Inferior parietal cortex (tissue), 1 donor: ENCODE measurements around the gene PLSCR4.
"Not testable (repeated sequence)": the region's sequence is repeated elsewhere in the genome, so short reads cannot be mapped to it uniquely, and the experiment has no call there.

Experiments used
- DNase-seq: peaks from one replicate; pipeline ENCODE4 v3.0.0-alpha.2; 2016; ENCODE audit errors: extremely low spot score

Gene PLSCR4, protein sequence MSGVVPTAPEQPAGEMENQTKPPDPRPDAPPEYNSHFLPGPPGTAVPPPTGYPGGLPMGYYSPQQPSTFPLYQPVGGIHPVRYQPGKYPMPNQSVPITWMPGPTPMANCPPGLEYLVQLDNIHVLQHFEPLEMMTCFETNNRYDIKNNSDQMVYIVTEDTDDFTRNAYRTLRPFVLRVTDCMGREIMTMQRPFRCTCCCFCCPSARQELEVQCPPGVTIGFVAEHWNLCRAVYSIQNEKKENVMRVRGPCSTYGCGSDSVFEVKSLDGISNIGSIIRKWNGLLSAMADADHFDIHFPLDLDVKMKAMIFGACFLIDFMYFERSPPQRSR

DNA sequence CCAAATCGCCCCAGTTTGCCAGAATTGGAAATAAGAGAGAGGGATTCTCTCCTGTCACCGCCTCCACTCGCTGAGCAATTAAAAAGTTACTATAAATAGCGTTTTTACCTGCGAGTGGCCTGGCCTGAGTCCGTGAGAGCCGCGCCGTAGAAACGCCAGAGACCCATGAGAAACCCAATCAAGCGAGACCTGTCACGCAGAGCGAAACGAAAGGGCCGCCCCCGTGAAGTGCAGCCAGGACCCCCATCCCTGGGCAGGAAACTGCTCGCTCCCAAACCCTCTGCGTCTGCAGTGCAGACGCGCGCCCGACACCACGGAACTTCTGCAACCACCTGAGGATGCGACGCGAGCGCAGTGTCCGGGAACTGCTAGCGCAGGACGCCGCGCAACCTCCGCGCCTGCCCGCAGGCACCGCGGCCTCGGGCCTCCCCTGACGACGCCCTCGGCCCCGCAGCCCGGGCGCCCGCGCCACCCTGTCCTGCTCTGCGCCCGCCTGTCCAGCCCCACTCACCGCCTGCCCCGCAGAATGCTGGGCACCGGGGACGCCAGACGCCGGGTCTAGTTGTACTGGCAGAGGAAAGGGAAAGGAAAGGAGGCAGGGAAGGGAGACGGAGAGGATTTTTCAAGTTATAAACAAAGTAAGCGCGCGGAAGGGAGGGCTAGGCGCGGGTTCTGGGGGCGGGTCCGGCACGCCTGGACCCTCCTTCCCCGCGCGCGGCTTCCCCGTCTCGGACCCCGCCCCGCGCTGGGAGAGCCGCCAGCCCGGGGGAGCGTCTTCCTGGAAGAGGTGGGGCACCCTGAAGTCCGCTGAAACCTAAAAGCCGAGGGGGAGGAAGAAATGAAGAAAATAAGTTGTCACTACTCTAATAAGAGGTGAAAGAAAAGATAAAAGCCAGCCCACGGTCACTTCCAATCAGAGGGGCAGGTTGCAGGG lies at the start of gene PLSCR4:
PLSCR4 (minus strand) TSS at position 657 of the 934 bp plus-strand sequence. CDS start 29,034 bp downstream, outside the sequence.
- no peak for DNase-seq

DNA sequence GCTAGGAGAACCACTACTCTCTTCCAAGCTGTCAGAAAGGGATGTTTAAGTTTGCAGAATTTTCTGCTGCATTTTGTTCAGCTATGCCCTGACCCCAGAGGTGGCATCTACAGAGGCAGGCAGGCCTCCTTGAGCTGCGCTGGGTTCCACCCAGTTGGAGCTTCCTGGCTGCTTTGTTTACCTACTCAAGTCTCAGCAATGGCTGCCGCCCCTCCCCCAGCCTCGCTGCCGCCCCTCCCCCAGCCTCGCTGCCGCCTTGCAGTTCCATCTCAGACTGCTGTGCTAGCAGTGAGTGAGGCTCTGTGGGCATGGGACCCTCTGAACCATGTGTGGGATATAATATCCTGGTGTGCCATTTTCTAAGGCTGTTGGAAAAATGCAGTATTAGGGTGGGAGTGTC lies 42.5 kb upstream of the PLSCR4 start:
- DNase-seq = not testable (repeated sequence)

DNA sequence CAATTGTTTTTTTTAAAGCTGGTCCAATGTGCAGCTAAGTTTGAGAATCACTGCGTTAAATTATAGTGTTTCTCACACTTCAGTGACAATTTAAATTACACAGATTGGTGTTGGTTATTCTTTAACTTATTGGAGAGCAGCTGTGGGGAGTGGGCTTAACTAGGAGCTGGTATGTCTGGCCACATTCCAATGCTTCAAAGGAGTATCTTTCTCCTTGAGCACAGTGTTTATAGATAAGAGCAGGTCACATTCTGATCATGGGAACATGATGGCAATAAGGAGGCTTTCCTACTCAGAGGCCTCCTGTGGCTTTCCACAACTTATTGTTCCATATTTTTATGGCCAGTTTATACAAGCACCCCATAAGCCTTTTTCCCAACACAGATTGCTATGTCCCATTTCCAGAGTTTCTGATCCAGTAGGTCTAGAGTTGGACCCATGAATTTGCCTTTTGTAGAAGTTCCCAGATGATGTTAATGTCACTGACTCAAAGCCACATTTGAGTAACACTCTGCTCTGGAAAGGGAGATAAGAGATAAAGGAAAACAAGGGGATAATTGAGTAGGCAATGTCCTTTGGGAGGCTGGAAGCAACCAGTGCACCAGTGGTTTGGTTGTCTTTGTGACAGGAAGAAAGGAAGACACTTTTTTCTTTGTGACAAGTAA lies 33.0 kb upstream of the PLSCR4 start:
- no peak for DNase-seq

DNA sequence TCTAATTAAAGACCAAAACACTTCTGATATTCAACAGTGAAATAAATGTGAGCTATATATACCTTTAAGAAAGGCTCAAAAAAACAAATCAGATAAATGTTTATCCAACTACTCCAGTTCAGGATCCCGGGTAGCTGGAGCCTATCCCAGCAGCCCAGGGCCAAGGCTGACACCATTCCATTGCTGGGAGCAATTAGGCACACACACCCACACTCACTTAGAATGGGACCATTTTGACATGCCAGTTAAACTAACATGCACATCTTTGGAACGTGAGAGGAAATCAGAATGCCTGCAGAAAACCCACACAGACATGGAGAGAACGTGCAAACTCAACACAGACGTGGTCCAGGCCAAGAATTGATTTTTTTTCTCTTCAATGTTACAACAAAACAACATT lies 30.0 kb upstream of the PLSCR4 start:
- DNase-seq = no peak

DNA sequence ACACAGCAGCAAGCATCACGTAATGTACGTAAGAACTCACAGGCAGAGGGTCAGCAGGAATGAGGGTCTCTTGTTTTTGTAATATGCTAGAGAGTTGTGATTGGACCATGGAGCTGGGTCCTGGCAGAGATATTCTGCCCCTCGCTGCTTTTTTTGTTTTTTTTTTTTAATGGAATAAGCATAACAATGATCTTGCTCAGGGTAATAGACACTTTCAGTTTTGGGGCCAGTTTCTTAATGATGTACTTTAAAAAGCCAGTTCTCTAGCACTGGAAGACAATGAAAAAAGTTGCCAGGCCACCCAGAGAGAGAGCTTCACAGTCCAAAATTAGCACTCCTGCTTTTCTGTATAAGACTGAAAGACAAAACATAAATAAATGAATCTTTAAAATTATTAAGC lies 29.0 kb upstream of the PLSCR4 start:
- DNase-seq = no peak

DNA sequence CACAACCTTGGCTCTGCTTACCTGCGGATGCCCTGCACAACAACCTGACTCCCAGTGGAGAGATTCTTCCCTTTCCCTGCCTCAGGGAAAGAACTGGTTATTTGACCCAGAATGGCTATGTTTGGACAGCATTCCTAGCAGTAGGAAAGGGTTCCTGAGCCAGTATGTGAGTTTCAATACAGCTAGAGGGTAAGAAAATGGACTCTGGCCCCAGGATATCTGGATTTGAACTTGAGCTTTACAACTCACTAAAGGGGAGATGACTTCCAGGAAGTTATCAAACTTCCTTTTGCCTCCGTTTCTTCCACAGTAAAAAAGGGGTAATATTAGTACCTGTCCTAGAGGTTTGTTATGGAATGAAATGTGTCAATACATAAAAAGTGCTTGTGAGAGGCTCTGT lies 28.1 kb upstream of the PLSCR4 start:
- DNase-seq = no peak

DNA sequence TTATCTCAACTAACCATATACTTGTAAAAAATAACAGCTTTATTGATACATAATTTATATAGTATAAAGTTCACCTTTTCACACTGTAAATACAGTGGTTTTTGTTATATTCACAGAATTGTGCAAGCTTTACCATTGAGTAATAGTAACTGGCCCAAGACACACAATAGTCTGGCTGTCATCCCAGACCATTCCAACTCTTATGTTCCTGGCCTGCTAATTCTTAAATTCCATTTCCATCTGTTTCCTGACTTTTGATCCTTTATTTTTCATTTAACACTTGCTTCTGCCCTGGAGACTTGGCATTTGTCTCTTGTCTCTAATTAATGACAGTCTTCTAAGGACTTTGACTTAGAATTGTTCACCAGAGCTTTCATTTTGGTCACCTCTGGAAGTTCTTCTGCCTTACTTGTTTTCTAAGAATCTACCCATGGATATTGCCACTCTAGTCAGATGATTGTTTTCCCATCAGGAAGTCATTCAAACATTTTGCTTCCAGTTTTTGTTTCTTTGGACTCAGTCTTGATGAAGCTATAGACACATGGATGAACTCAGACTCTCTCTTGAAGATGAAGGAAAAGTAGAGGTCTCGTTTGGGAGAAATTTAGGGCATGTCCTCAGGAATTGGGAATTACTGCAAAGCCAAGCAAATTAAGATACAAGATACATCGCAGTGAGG lies 27.2 kb upstream of the PLSCR4 start:
- no peak for DNase-seq

DNA sequence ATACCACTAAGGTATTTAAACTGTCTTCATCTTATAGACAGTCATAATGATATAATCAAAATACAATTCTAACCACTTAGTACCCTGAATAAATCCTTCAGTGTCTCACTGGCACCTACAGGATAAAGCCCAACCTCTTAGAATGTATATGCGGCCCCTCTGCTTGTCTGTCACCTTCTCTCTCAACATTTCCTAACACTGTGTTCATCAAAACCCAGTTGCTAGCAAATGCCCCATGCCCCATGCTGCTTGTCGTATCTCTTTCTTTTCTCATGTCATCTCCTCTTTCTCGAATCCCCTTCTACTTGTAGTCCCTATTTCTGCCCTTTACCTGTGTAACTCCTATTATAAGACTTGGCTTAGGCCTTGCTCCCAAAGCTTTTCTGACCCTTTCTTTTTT lies 24.6 kb upstream of the PLSCR4 start:
- no peak for DNase-seq

DNA sequence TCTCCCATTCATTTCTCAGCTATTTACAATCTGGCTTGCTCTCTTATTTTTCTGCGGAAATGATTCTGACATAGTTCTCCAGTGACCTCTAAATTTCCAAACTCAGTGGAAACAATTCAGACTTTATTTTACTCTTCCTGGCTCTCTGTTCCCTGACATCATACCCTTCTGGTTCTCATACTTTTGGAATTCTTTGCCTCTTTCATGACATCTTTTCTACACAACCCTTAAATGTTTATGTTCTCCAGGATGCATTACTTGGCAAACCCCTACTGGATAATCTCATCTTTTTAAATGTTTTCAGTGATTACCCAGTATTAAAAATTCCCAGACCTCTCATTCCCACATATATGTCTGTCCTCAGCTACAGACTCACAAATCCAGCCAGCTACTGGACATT lies 23.9 kb upstream of the PLSCR4 start:
- no peak for DNase-seq

DNA sequence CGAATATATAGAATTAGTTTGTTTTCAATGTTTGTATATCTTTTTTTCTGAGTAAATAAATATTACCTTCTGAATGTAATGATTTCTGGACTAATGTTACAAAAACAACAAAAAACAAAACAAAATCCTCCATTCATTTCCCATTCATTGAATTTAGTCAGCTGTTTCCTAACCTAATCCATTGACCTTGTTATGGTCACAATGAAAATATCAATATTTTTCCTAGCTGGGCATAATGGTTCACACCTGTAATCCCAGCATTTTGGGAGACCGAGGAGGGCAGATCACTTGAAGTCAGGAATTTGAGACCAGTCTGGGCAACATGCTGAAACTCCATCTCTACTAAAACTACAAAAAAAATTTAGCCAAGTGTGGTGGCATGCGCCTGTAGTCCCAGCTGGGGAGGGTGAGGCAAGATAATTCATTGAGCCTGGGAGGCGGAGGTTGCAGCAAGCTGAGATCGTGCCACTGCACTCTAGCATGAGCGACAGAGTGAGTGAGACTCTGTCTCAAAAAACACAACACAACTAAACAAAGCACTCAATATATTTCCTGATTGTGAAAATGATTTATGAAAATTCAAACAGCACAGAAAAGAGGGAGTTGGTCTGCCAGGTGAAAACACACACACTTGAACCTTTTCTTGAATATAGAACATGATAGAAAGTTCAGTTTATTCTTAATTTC lies 23.0 kb upstream of the PLSCR4 start:
- no peak for DNase-seq

DNA sequence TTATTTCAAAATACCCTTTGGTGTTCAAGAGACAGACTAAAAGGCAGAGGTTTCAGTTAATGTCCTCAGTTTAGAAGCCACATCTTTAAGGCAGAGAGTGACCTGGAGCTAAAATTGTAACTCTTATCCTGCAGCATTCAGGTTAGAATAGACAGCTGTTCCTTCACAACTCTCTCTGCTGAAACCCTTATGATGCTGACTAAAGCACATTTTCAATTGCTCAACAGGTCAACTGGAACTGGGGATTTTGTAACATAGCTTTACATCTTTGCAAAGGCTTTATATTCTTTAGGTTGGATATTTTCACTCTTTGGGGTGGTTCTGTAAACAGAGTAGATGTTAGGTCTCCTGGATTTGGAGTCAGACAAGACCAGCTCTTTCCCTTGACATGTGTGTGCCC lies 20.3 kb upstream of the PLSCR4 start:
- no peak for DNase-seq

DNA sequence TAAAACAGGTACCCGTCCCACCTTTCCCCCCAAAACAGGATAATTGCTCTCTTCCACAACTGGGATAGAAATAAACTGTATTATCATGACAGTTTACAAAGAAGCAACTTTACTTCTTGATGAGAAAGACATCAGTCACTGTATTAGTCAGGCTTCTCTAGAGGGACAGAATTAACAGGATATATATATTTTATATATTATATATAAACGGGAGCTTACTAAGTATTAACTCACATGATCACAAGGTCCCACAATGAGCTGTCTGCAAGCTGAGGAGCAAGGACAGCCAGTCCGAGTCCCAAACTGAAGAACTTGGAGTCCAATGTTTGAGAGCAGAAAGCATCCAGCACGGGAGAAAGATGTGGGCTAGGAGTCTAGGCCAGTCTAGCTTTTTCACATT lies 18.4 kb upstream of the PLSCR4 start:
- DNase-seq = no peak

DNA sequence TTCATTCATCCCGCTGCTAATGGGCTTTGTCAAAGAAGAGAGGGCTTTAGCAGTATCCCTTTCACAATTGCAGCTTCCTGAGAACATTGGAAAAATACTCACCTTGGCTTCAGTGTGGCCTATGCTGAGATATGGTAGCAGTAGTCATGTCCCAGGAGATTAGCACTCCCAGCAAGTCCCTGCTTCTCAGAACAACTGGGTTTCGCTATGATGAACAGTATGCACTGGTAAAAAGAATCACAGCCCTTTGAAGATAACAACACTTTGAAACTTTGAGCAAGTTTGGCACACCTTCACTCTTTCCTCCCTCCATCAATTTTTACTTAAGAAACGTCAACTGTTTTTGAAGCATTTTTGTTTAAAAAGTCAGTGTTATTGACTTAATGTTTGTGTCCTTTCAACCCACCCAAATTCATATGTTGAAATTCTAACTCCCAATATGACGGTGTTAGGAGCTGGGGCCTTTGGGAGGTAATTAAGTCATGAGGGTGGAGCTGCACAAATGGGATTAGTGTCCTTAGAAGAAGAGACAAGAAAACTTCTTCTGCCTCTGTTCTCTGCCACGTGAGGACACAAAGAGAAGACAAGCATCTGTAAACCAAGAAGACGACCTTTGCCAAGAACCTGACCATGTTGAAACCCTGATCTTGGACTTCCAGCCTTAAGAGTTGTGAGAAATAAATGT lies 17.8 kb upstream of the PLSCR4 start:
- DNase-seq = no peak

DNA sequence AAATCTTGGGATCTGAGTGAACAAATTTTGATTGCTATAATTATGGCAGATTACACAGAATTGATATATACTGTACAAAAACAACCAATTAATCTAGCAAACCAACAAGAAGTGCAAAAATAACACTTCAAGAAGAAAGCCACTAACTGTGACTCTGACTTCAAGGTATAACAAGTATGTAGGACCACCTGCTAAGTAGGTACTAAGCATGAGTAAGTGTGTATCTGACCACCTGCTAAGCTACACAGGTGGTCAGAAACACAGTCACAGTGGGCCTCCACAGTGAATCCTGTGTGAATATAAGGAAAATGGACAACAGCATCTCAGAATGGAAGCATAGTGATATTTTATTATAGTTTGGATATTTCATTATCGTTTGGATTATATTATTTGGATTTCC lies 14.8 kb upstream of the PLSCR4 start:
- no peak for DNase-seq

DNA sequence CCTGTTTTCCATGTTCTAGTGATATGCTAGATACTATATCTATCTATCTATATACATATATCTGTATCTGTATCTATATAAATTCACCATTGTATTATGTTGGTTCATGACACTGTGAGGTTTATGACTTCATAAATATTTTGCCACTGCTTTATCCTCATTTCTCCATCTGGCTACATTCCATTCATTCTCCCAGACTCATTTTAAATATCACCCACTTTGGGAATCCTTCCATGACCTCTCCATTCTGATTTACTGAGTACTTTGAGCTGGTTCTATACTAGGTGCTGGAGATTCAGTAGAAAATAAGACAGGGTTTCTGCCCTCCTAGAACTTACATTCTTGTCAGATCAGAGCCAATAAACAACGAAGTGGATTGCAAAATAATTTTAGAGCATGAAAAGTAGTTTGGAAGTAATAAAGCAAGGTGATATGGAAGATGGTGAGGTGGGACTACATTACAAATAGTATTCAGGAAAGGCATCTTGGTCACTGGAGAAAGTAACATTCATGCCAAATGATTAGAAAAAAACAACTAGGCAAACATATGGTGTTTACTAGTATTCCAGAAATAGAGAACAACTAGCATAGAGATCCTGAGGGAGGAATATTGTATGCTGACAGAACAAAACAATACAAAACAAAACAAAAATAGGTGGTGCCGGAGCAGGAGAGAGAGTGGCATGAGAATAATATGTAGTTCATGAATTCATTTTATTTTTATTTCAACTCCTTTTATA lies 11.6 kb upstream of the PLSCR4 start:
- no peak for DNase-seq

DNA sequence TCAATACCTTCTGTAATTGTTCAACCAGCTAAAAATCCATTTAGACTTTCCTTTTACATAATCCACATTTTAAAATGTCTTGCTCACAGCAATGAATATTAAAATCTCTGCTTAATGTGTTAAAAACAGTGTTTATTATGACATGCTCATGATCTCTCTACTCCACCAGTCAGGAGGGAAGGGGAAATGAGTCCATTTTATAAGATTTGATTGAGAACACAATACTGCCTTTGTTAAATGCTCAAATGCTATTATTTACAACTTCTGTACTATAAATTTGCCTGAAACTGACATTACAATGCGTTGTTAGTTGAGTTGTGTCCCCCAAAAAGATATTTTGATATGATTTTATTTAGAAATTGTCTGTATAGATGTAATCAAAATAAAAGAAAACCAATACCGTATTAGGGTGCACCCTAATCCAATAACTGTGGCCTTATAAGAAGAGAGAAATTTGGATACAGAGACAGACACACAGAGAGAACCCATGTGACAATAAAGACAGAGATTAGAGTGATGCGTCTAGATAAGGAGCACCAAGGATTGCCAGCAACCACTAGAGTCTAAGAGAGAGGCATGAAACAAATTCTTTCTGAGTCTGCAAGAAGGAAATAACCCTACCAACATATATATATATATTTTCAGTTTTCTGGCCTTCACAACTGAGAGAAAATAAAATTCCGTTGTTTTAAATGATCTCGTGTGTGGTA lies 9.1 kb upstream of the PLSCR4 start:
- no peak for DNase-seq

DNA sequence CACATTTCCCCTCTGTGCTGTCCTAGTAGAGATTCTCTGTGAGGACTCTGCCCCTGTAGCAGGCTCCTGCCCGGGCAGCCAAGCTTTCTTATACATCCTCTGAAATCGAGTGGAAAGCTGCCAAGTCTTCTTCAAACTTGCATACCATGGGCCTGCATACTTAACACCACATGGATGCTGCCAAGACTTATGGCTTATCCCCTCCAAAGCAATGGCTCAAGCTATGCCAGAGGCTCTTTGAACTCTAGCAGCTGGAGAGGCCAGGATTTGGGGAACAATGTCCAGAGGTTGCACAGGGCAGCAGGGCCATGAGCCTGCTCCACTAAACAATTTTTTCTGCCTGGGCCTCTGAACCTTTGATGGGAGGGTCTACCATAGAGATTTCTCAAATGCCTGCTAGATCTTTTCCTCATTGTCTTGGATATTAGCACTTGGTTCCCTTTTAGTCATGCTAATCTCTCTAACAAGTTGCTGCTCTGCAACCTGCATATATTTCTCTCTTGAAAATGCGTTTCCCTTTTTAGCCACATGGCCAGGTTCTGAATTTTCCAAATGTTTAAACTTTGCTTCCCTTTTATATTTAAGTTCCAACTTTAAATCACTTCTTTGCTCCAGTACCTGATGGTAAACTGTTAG lies 6.1 kb upstream of the PLSCR4 start:
- no peak for DNase-seq

DNA sequence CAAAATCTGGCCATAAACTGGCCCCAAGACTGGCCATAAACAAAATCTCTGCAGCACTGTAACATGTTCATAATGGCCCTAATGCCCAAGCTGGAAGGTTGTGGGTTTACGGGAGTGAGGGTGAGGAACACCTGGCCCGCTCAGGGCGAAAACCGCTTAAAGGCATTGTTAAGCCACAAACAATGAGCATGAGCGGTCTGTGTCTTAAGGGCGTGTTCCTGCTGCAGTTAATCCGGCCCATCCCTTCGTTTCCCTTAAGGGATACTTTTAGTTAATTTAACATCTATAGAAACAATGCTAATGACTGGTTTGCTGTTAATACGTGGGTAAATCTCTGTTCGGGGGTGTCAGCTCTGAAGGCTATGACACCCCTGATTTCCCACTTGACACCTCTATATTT lies 1.5 kb upstream of the PLSCR4 start:
- DNase-seq = not testable (repeated sequence)

DNA sequence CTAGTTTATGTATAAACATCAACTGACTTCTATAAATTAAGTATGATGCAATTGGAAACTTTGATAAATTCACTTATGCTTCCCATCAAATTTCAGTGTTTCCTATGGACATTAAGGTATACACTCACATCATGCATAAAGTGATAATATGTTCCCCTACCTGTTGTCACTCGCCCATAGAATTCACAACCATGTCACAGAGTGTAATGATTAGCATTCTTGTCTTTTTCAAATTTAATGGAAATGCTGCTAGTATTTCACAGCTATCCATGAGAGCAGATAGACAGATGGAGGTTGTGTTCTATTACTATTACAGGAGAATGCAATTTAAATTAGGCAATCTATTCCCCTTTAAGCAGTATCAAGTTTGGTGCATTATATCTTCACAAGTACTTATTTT lies 984 bp downstream of the PLSCR4 start:
- DNase-seq = no peak
